ENCODE measurements around the gene MACROD2. TPM values are rescaled to one million over a fixed set of nuclear protein-coding genes. Genes with fewer than 3 reads are reported as not detected.

The MACROD2 gene
- polyA plus RNA-seq, 1 donor (not counting 4 experiments of a cell fraction or from before 2014, with no cell fraction given) = 0.71 TPM

DNA sequence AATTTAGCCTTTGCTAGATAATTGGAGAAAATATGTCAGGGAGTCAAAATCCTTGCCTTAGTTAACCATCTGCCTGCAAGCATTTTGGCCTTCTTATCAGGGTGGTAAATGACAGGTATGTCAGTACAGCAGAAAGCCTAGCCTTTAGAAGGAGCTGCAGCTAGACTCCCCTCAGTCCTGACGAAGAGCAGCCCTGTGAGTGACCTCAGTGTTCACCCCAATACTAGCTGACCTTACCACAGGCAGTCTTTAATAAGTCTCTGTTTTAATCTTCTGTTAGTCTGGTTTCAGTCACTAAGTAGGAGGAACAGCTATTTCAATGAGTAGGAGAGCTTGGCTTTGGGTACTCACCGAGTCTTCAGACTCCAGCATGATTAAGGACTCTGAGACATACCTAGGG, 682.1 kb downstream of the MACROD2 start:
- Histone ChIP-seq H3K27me3 (ENCODE audit: control insufficient read depth, extremely low read depth, insufficient read depth, low read length) (no peaks in the 10 kb centered on the region), H3K4me2 (ENCODE audit: control insufficient read depth, extremely low read depth, insufficient read depth, low read depth, low read length) (no peak overlapping the region), H3K9me1 (ENCODE audit: control insufficient read depth, extremely low read depth, insufficient read depth, low read length) (no peaks in the 10 kb centered on the region), H3K27ac (ENCODE audit: control insufficient read depth, insufficient read depth, low read length) (no peak overlapping the region), H4K20me1 (ENCODE audit: control insufficient read depth, extremely low read depth, insufficient read depth, low read length) (no peaks in the 10 kb centered on the region), H3K9ac (ENCODE audit: control insufficient read depth, extremely low read depth, insufficient read depth, low read length) (no peak overlapping the region), H3K4me1 (ENCODE audit: control insufficient read depth, extremely low read depth, insufficient read depth, low read length) (no peaks in the 10 kb centered on the region), H3K4me3 (ENCODE audit: control insufficient read depth in 2 of 3, extremely low read depth in 1 of 3, insufficient read depth in 2 of 3, low read depth in 1 of 3, low read length in 3 of 3) (no peak overlapping the region), H3K79me2 (ENCODE audit: control insufficient read depth, insufficient read depth, low read length) (no peaks in the 10 kb centered on the region), H3K9me3 (ENCODE audit: control insufficient read depth, low read depth, low read length) (no peaks in the 10 kb centered on the region), H3K36me3 (ENCODE audit: control insufficient read depth in 2 of 2, extremely low read depth in 1 of 2, insufficient read depth in 2 of 2, low read length in 2 of 2) (no peaks in the 10 kb centered on the region), H2AFZ (ENCODE audit: control insufficient read depth, low read length) (no peak overlapping the region)
- FAIRE-seq = no peak
- TF ChIP-seq, protein P1, sequence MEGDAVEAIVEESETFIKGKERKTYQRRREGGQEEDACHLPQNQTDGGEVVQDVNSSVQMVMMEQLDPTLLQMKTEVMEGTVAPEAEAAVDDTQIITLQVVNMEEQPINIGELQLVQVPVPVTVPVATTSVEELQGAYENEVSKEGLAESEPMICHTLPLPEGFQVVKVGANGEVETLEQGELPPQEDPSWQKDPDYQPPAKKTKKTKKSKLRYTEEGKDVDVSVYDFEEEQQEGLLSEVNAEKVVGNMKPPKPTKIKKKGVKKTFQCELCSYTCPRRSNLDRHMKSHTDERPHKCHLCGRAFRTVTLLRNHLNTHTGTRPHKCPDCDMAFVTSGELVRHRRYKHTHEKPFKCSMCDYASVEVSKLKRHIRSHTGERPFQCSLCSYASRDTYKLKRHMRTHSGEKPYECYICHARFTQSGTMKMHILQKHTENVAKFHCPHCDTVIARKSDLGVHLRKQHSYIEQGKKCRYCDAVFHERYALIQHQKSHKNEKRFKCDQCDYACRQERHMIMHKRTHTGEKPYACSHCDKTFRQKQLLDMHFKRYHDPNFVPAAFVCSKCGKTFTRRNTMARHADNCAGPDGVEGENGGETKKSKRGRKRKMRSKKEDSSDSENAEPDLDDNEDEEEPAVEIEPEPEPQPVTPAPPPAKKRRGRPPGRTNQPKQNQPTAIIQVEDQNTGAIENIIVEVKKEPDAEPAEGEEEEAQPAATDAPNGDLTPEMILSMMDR (optimal IDR thresholded peaks at IDR 0.05 in 1 of 3, IDR thresholded peaks at IDR 0.05 in 1 of 3, conservative IDR thresholded peaks at IDR 0.05 in 1 of 3; ENCODE audit: extremely low read depth in 1 of 3, insufficient read depth in 2 of 3, low read length in 3 of 3) = no peak
- no peak for TF ChIP-seq EZH2 (IDR thresholded peaks at IDR 0.05; ENCODE audit: low read length)
- dilution Hi-C loops (cut with MboI; ENCODE audit: extremely low pct_ligation_motif_present, low sequenced_read_pairs) = no loop called here
- no peak for DNase-seq (ENCODE audit: low read depth, low spot score)

DNA sequence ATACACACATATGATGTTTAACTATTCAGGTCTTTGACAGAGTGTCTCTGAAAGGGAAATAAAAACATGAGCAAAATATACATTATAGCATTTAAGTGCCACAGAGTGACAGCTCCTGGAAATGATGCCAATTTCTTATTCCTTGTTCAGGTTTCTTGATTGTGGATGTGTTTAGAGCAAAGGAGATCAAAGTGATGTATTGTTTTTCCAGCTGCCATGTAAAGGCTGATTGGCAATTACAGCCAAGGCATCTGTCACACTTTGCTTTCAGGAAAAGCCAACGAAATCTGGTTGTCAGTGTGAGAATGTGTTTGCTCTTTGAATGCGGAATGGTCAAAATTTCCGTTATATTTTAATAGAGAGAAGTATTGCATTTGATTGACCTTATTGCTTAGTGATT, 689.9 kb downstream of the MACROD2 start:
- dilution Hi-C loops (cut with MboI; ENCODE audit: extremely low pct_ligation_motif_present, low sequenced_read_pairs) = no loop called here
- no peak for FAIRE-seq
- Histone ChIP-seq H4K20me1 (ENCODE audit: control insufficient read depth, extremely low read depth, insufficient read depth, low read length) (no peaks in the 10 kb centered on the region), H3K27me3 (ENCODE audit: control insufficient read depth, extremely low read depth, insufficient read depth, low read length) (no peaks in the 10 kb centered on the region), H3K4me2 (ENCODE audit: control insufficient read depth, extremely low read depth, insufficient read depth, low read depth, low read length) (no peak overlapping the region), H3K79me2 (ENCODE audit: control insufficient read depth, insufficient read depth, low read length) (no peaks in the 10 kb centered on the region), H3K4me1 (ENCODE audit: control insufficient read depth, extremely low read depth, insufficient read depth, low read length) (peaks cover 9% of the 10 kb centered on the region), H3K36me3 (ENCODE audit: control insufficient read depth in 2 of 2, extremely low read depth in 1 of 2, insufficient read depth in 2 of 2, low read length in 2 of 2) (no peaks in the 10 kb centered on the region), H2AFZ (ENCODE audit: control insufficient read depth, low read length) (no peak overlapping the region), H3K9me1 (ENCODE audit: control insufficient read depth, extremely low read depth, insufficient read depth, low read length) (no peaks in the 10 kb centered on the region), H3K9ac (ENCODE audit: control insufficient read depth, extremely low read depth, insufficient read depth, low read length) (no peak overlapping the region), H3K9me3 (ENCODE audit: control insufficient read depth, low read depth, low read length) (no peaks in the 10 kb centered on the region), H3K4me3 (ENCODE audit: control insufficient read depth in 2 of 3, extremely low read depth in 1 of 3, insufficient read depth in 2 of 3, low read depth in 1 of 3, low read length in 3 of 3) (no peak overlapping the region), H3K27ac (ENCODE audit: control insufficient read depth, insufficient read depth, low read length) (no peak overlapping the region)
- TF ChIP-seq, protein P1 (optimal IDR thresholded peaks at IDR 0.05 in 1 of 3, IDR thresholded peaks at IDR 0.05 in 1 of 3, conservative IDR thresholded peaks at IDR 0.05 in 1 of 3; ENCODE audit: extremely low read depth in 1 of 3, insufficient read depth in 2 of 3, low read length in 3 of 3) = no peak
- no peak for TF ChIP-seq EZH2 (IDR thresholded peaks at IDR 0.05; ENCODE audit: low read length)
- no peak for DNase-seq (ENCODE audit: low read depth, low spot score)
